Stimulated activated CD8-positive, alpha-beta memory T cell treated with anti-CD3 and anti-CD28 coated beads, Interleukin-4, amount 100 ng/mL, for 24 hours (primary cell): ENCODE measurements around the gene SPTA1.

ENCODE experiments used
- DNase-seq: peaks from one replicate; pipeline ENCODE4 v3.0.0-alpha.2; 2020; ENCODE audit warnings: low read depth

SPTA1 gene

GRCh38 chr1:158570480-158570879, 116.0 kb downstream of the SPTA1 start, which contains the start of gene OR6P1:
TSS of gene OR6P1 (minus strand) at chr1:158570580. CDS start at chr1:158563604, 6,976 bp downstream.
- no peak for DNase-seq

- DNase-seq: no peak
Measured at GRCh38 chr1:158564608-158565007, 121.9 kb downstream of the SPTA1 start.

GRCh38 chr1:158563853-158564252, 122.7 kb downstream of the SPTA1 start:
- DNase-seq: no peak
